Osteoblast (primary cell): ENCODE measurements around the gene LRP5. TPM values are rescaled to one million over a fixed set of nuclear protein-coding genes. Genes with fewer than 3 reads are reported as not detected.

Source experiments
- DNase-seq: peaks from one replicate; pipeline ENCODE4 v3.0.0; 2011; ENCODE audit warnings: low spot score, mixed read lengths; ENCODE audit not compliant: insufficient read length; ENCODE audit errors: missing footprints
- H2AFZ ChIP-seq: 2 replicates; pipeline ENCODE4 v1.6.0; 2011; ENCODE audit warnings: mild to moderate bottlenecking, low read length
- H3K27ac ChIP-seq: 2 replicates; pipeline ENCODE4 v1.5.1; 2011; ENCODE audit warnings: mild to moderate bottlenecking, low read depth, low read length, moderate library complexity
- H3K27me3 ChIP-seq: 2 replicates; pipeline ENCODE4 v1.6.0; 2012; ENCODE audit warnings: mild to moderate bottlenecking, control low read depth, inconsistent platforms, low read length, moderate library complexity; ENCODE audit not compliant: insufficient read depth
- H3K36me3 ChIP-seq: 2 replicates; pipeline ENCODE4 v1.5.1; 2011; ENCODE audit warnings: mild to moderate bottlenecking, low read length, control low read depth, moderate library complexity; ENCODE audit not compliant: insufficient read depth
- H3K4me1 ChIP-seq: 2 replicates; pipeline ENCODE4 v1.5.1; 2011; ENCODE audit warnings: mild to moderate bottlenecking, low read length, control low read depth, moderate library complexity; ENCODE audit not compliant: insufficient read depth
- H3K4me2 ChIP-seq: 2 replicates; pipeline ENCODE4 v1.6.0; 2011; ENCODE audit warnings: mild to moderate bottlenecking, low read length; ENCODE audit not compliant: insufficient read depth
- H3K4me3 ChIP-seq: fragments of 200-600 bp; sonication (generic); 3 replicates; pipeline ENCODE4 v1.5.1; 2012; ENCODE audit warnings: mild to moderate bottlenecking, low read length, inconsistent platforms; ENCODE audit not compliant: insufficient read depth
- H3K79me2 ChIP-seq: 2 replicates; pipeline ENCODE4 v1.6.0; 2012; ENCODE audit warnings: mild to moderate bottlenecking, low read length, control low read depth, inconsistent platforms; ENCODE audit not compliant: insufficient read depth
- H3K9me3 ChIP-seq: 2 replicates; pipeline ENCODE4 v1.5.1; 2011; ENCODE audit warnings: low read depth, low read length, control low read depth
- H4K20me1 ChIP-seq: 2 replicates; pipeline ENCODE4 v1.6.0; 2012; ENCODE audit warnings: mild to moderate bottlenecking, low read length, control low read depth; ENCODE audit not compliant: insufficient read depth
- total RNA-seq: library from RNA; depleted of rRNA; stranded (reverse); fragments of >200 nt; gene quantifications from 2 replicates; pipeline ENCODE4 v1.2.3, GENCODE V29; 2012
- TF ChIP-seq, protein P1 (sequence below): IDR thresholded peaks from 2 replicates; pipeline ENCODE4 v1.5.1; 2011; ENCODE audit warnings: mild to moderate bottlenecking, low read depth, low read length, moderate library complexity; ENCODE audit errors: extremely low read depth

The LRP5 gene
- 16.3 and 18.6 TPM in 2 replicates for total RNA-seq

DNA sequence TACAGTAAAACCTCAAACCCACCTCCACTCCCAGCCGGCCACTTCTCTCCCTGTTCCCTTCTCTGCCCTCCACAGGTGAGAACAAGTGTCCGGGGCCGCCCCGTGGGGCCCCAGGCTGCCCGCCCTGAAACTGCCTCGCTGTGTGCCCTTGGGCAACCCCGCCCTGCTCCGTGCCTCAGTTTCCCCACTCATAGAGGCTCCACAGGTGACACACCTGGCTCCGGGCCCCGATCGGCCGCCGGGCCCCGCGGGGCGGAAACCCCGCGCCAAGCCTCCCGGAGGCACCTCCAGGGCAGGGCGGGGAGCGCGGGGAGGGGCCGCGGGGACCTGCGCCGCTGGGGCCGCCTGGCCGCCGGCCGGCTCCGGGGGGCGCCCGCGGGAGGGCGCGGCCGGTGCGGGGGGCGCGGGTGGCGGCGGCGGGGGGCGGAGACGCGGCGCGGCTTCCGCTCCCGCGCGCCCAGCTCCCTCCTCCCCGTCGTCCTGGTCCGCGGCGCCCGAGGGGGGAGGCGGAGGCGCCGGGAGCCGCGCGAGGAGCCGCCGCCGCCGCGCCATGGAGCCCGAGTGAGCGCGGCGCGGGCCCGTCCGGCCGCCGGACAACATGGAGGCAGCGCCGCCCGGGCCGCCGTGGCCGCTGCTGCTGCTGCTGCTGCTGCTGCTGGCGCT lies at the start of gene LRP5:
Gene LRP5, plus strand, starts transcription at position 475 of the 663 bp plus-strand sequence. Its CDS starts 124 bp downstream, at position 599.
- no peaks in the 10 kb centered on the region for H3K9me3 ChIP-seq
- H4K20me1 ChIP-seq = peaks cover 16% of the 10 kb centered on the region
- H3K36me3 ChIP-seq = no peaks in the 10 kb centered on the region
- H3K4me2 ChIP-seq = peak within 1 kb of the TSS; percentile 89
- H2AFZ ChIP-seq = peak within 1 kb of the TSS; percentile 78
- H3K4me3 ChIP-seq = peak within 1 kb of the TSS; percentile 79
- DNase-seq = peak; percentile 97
- H3K27me3 ChIP-seq = no peaks in the 10 kb centered on the region
- peaks cover 20% of the 10 kb centered on the region for H3K79me2 ChIP-seq
- TF ChIP-seq, protein P1, sequence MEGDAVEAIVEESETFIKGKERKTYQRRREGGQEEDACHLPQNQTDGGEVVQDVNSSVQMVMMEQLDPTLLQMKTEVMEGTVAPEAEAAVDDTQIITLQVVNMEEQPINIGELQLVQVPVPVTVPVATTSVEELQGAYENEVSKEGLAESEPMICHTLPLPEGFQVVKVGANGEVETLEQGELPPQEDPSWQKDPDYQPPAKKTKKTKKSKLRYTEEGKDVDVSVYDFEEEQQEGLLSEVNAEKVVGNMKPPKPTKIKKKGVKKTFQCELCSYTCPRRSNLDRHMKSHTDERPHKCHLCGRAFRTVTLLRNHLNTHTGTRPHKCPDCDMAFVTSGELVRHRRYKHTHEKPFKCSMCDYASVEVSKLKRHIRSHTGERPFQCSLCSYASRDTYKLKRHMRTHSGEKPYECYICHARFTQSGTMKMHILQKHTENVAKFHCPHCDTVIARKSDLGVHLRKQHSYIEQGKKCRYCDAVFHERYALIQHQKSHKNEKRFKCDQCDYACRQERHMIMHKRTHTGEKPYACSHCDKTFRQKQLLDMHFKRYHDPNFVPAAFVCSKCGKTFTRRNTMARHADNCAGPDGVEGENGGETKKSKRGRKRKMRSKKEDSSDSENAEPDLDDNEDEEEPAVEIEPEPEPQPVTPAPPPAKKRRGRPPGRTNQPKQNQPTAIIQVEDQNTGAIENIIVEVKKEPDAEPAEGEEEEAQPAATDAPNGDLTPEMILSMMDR = no peak
- H3K27ac ChIP-seq = peak within 1 kb of the TSS; percentile 45
- peaks cover 17% of the 10 kb centered on the region for H3K4me1 ChIP-seq

GRCh38 chr11:68263444-68264035 lies 48.9 kb upstream of the LRP5 start:
- no peak overlapping the region for H3K4me2 ChIP-seq
- H3K9me3 ChIP-seq = no peaks in the 10 kb centered on the region
- H3K4me3 ChIP-seq = no peak overlapping the region
- H4K20me1 ChIP-seq = peaks cover 61% of the 10 kb centered on the region
- peaks cover 37% of the 10 kb centered on the region for H3K79me2 ChIP-seq
- H3K4me1 ChIP-seq = no peaks in the 10 kb centered on the region
- DNase-seq = peak; percentile 11
- H2AFZ ChIP-seq = no peak overlapping the region
- H3K27me3 ChIP-seq = no peaks in the 10 kb centered on the region
- peaks cover 75% of the 10 kb centered on the region for H3K36me3 ChIP-seq
- TF ChIP-seq, protein P1 = no peak
- no peak overlapping the region for H3K27ac ChIP-seq

- Histone ChIP-seq H3K4me3 (no peak overlapping the region), H3K4me1 (peaks cover 4% of the 10 kb centered on the region), H2AFZ (no peak overlapping the region), H3K4me2 (no peak overlapping the region), H3K36me3 (peaks cover 78% of the 10 kb centered on the region), H3K79me2 (peaks cover 44% of the 10 kb centered on the region), H3K27me3 (no peaks in the 10 kb centered on the region), H3K27ac (no peak overlapping the region), H4K20me1 (peaks cover 67% of the 10 kb centered on the region), H3K9me3 (no peaks in the 10 kb centered on the region)
- DNase-seq = peak; percentile 17
- TF ChIP-seq, protein P1 = no peak
These were observed 48.1 kb upstream of the LRP5 start for GRCh38 chr11:68264244-68264643.

DNA sequence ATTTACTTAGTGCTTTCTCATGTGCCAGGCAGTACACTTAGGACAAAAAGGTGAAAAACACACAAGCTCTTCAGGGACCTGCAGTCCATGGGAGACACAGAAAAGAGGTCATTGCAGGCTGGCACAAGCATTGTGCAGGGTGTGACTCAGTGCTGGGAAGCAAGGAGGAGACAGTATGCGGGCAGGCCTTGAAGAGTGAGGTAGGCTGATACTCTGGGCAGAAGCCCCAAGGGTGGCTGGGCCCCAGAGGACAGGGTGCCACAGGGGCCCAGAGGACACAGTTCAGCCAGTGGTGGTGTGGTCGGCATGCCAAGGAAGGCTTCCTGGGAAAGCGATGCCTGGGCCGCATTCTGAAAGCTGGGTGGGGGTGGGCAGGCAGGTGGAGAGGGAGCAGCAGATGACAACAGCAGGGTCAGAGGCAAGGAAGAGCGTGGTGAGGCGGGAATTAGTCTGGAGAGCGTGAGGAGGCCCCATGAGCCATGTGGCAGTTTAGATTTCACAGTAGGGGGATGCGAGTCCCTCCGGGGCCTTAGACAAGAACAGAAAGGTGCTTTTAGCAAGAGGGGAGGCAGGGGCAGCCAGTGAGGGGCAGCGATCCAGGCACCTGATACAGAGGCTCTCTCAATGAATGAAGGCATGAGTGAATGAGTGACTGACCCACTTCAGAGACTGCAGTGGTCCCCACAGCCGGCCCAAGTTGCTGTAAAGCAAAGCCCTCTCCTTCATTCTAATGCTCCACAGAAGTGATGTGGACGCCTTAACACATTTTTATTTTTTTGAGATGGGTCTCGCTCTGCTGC lies 47.5 kb upstream of the LRP5 start:
- no peak overlapping the region for H3K4me2 ChIP-seq
- H3K4me3 ChIP-seq = no peak overlapping the region
- no peak overlapping the region for H2AFZ ChIP-seq
- peak; percentile 36 for DNase-seq
- H3K36me3 ChIP-seq = peaks cover 80% of the 10 kb centered on the region
- peaks cover 72% of the 10 kb centered on the region for H4K20me1 ChIP-seq
- peaks cover 11% of the 10 kb centered on the region for H3K4me1 ChIP-seq
- TF ChIP-seq, protein P1 = no peak
- H3K27me3 ChIP-seq = no peaks in the 10 kb centered on the region
- no peak overlapping the region for H3K27ac ChIP-seq
- H3K79me2 ChIP-seq = peaks cover 51% of the 10 kb centered on the region
- H3K9me3 ChIP-seq = no peaks in the 10 kb centered on the region
